ENCODE measurements around the gene ALPI.

Gene ALPI

GRCh38 chr2:232466221-232466620 is 10.3 kb downstream of the ALPI start (continued):
- TF ChIP-seq BCL6B (tag by site-specific recombination; IDR thresholded peaks at IDR 0.05) = no peak
- TF ChIP-seq ZNF514 (tag by site-specific recombination; IDR thresholded peaks at IDR 0.05) = no peak
- no peak for TF ChIP-seq ZNF366 (tag by site-specific recombination; conservative IDR thresholded peaks at IDR 0.05)
- no peak for TF ChIP-seq KLF10 (tag by site-specific recombination; IDR thresholded peaks at IDR 0.05)
- TF ChIP-seq SCRT1 (tag by site-specific recombination; IDR thresholded peaks at IDR 0.05; ENCODE audit: borderline replicate concordance) = no peak
- TF ChIP-seq HOXA7 (CRISPR knock-in tag; IDR thresholded peaks at IDR 0.05; ENCODE audit: borderline replicate concordance) = no peak
- no peak for TF ChIP-seq PATZ1 (tag by site-specific recombination; IDR thresholded peaks at IDR 0.05)

- Histone ChIP-seq H3K4me1 (ENCODE audit: control insufficient read depth, insufficient read depth, low read length) (peaks cover 2% of the 10 kb centered on the region; the same call in 1 of the 2 replicates), H3K9me3 (ENCODE audit: control insufficient read depth, insufficient read depth, low read depth, low read length) (no peaks in the 10 kb centered on the region), H3K4me3 (ENCODE audit: low read depth, low read length) (no peak overlapping the region), H3K27ac (ENCODE audit: extremely low read depth, low read depth, low read length) (no peak overlapping the region), H3K36me3 (ENCODE audit: control insufficient read depth in 2 of 2, insufficient read depth in 1 of 2, low read length in 2 of 2) (no peaks in the 10 kb centered on the region)
- CTCF ChIA-PET = interaction anchor here (0.6 to 3.2 kb wide), 7 partner anchors 9 to 482 kb away, joined by 3 to 10 read pairs (median 4); partner anchors contain the start of gene PRSS56
- POLR2A ChIA-PET = interaction anchor here (1.2 kb wide), 1 partner anchor 9 kb away, joined by 5 read pairs; no protein-coding TSS in a partner anchor
- TF ChIP-seq ZNF785 (tag by site-specific recombination; IDR thresholded peaks at IDR 0.05) (no peak), ZNF140 (tag by site-specific recombination; IDR thresholded peaks at IDR 0.05) (no peak), ZNF843 (tag by site-specific recombination; IDR thresholded peaks at IDR 0.05) (no peak), ZNF473 (tag by site-specific recombination; IDR thresholded peaks at IDR 0.05) (no peak), ZNF221 (tag by site-specific recombination; IDR thresholded peaks at IDR 0.05; ENCODE audit: borderline replicate concordance) (peak; percentile 92; the same call in 1 of the 2 replicates), ZNF664 (tag by site-specific recombination; IDR thresholded peaks at IDR 0.05) (no peak), ZNF580 (tag by site-specific recombination; IDR thresholded peaks at IDR 0.05) (no peak), ZNF449 (tag by site-specific recombination; IDR thresholded peaks at IDR 0.05) (no peak), ZNF645 (tag by site-specific recombination; IDR thresholded peaks at IDR 0.05) (no peak), PRDM1 (tag by site-specific recombination; IDR thresholded peaks at IDR 0.05) (no peak), ZNF707 (tag by site-specific recombination; IDR thresholded peaks at IDR 0.05) (no peak), REPIN1 (tag by site-specific recombination; IDR thresholded peaks at IDR 0.05; ENCODE audit: low read depth) (no peak), ZNF266 (tag by site-specific recombination; IDR thresholded peaks at IDR 0.05; ENCODE audit: low read depth) (no peak), PRDM4 (tag by site-specific recombination; IDR thresholded peaks at IDR 0.05) (no peak), ZNF416 (tag by site-specific recombination; IDR thresholded peaks at IDR 0.05) (no peak), ZNF701 (tag by site-specific recombination; IDR thresholded peaks at IDR 0.05) (no peak), KLF16 (tag by site-specific recombination; IDR thresholded peaks at IDR 0.05) (no peak), MZF1 (tag by site-specific recombination; IDR thresholded peaks at IDR 0.05; ENCODE audit: borderline replicate concordance) (peak; percentile 19; the same call in 1 of the 2 replicates), ZNF692 (tag by site-specific recombination; IDR thresholded peaks at IDR 0.05) (peak; percentile 35; the same call in 1 of the 2 replicates), ZNF558 (tag by site-specific recombination; IDR thresholded peaks at IDR 0.05) (0 out of 2 replicates have a peak, but pooled peaks have one; percentile 28), ZBTB48 (tag by site-specific recombination; IDR thresholded peaks at IDR 0.05) (no peak), KLF10 (tag by site-specific recombination; IDR thresholded peaks at IDR 0.05) (peak; percentile 73)
Observed at GRCh38 chr2:232473467-232473890, 17.5 kb downstream of the ALPI start.
